VCaP (cell line): Measurements from ENCODE around the gene QSOX2.

Experiments
- H3K27ac ChIP-seq: fragments of 450-650 bp; 2 replicates; pipeline ENCODE4 v1.5.1; 2017
- CTCF ChIP-seq: fragments of 450-650 bp; conservative IDR thresholded peaks from 2 replicates; pipeline ENCODE4 v1.5.1; 2017; ENCODE audit warnings: mild to moderate bottlenecking, moderate library complexity

The QSOX2 gene

GRCh38 chr9:136246849-136247550, 1.4 kb upstream of the QSOX2 start:
- TF ChIP-seq CTCF: no peak
- no peak overlapping the region; the same call in 1 of the 2 replicates for H3K27ac ChIP-seq

DNA sequence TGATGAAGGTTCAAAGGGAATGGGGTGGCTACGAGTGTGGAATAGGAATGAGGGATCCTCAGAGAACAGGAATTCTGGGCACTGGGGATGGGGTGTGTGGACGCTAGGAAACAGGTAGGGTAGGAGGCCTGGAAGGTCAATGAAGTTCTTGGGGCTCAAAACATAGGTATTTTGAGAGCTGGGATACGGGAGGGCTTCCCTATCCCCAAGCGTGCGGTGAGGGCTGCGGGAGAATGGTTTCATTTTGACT, 718 bp downstream of the QSOX2 start:
- peak overlapping the region; percentile 81 for H3K27ac ChIP-seq
- TF ChIP-seq CTCF: no peak

DNA sequence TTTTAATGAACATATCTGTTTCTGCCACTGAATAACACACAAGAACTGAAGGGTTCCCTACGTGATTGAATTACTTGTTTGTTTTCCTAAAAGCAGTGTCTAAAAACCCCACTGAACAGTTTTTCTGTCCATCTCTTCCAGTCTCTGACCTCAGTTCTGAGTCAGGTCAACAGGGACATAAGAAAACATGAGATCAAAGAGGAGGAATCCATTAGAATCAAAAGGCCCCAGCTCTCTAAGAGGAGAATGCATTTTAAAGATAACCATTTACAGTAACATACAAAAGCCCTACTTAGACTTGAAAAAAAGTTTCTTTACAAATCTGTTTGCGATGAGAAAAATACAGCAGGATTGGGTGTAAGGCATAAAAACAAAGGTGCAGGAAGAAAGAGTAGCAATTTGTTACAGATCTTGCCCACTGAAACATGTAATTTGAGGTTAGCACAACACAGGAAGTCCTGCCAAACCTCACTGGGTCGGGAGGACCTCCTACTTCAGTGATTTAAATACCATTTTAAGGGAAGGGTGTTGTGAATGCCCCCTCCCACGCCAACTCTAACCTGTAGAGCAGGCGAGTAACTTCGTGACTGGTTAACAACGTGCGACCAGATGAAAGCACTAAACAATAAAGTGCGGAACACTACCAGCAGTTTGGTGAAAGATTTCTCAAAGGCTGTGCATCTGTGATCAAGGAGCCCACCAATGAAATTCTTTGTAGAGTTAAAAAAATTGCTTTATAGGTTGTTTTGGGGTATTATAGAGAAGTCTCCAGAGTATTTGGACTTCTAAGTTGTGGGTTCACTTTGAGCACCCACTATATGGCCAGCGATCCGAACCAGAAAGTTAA, 1.3 kb downstream of the QSOX2 start:
- no peak for TF ChIP-seq CTCF
- peak overlapping the region; percentile 81 for H3K27ac ChIP-seq

- peak overlapping the region; percentile 81; the same call in 1 of the 2 replicates for H3K27ac ChIP-seq
- TF ChIP-seq CTCF: no peak
These were observed 2.0 kb downstream of the QSOX2 start for GRCh38 chr9:136243631-136244030.

GRCh38 chr9:136242918-136243525, 2.6 kb downstream of the QSOX2 start:
- no peak overlapping the region; the same call in 1 of the 2 replicates for H3K27ac ChIP-seq
- no peak for TF ChIP-seq CTCF

DNA sequence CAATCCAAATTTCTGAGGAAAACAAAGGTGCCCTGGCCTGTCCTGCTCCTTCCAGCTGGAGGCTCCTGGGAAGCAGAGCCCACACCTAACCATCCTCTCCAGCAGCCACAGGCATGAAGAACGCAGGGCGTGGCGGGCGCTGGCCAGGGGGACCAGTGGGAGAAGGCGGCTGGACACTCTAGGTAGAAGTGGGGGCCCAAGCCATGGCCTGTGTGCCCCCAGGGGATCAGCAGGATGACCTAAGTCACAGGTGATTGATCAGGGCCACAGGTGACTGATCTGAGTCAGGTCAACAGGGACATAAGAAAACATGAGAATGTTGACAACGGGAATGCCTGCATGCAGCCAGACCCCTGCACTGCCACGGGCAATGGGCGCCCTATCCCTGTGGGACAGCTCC, 3.4 kb downstream of the QSOX2 start:
- H3K27ac ChIP-seq: no peak overlapping the region

More for the DNA sequence above, 3.4 kb downstream of the QSOX2 start:
- no peak for TF ChIP-seq CTCF
